GM23338 (cell line): ENCODE measurements around the gene TLR9. TPM values are rescaled to one million over a fixed set of nuclear protein-coding genes. Genes with fewer than 3 reads are reported as not detected.

Experiments
- ATAC-seq: fragments of 200-7000 bp; cut with Tn5 transposase; 3 replicates; pipeline ENCODE4 v1.9.1; 2020
- DNase-seq: peaks from one replicate; pipeline ENCODE4 v3.0.0-alpha.2; 2015; ENCODE audit warnings: low spot score
- H2AFZ ChIP-seq: fragments of 200-600 bp; sonication (generic); 2 replicates; pipeline ENCODE4 v1.8.0; 2016; ENCODE audit warnings: antibody characterized with exemption, mild to moderate bottlenecking, moderate library complexity
- H3F3A ChIP-seq: fragments of 200-600 bp; sonication (generic); replicated peaks from 2 replicates; pipeline ENCODE4 v1.8.0; 2017; ENCODE audit warnings: antibody characterized with exemption, mixed run types, low read depth
- H3K27ac ChIP-seq: fragments of 200-600 bp; sonication (generic); 2 replicates; pipeline ENCODE4 v1.6.1; 2016; ENCODE audit warnings: low read depth
- H3K27me3 ChIP-seq: fragments of 200-600 bp; sonication (generic); 2 replicates; pipeline ENCODE4 v1.8.0; 2016; ENCODE audit warnings: mild to moderate bottlenecking, mixed run types, moderate library complexity; ENCODE audit not compliant: insufficient read depth
- H3K36me3 ChIP-seq: fragments of 200-600 bp; sonication (generic); 2 replicates; pipeline ENCODE4 v1.8.0; 2016; ENCODE audit warnings: mild to moderate bottlenecking; ENCODE audit not compliant: insufficient read depth
- H3K4me1 ChIP-seq: fragments of 200-600 bp; sonication (generic); 2 replicates; pipeline ENCODE4 v1.8.0; 2016; ENCODE audit warnings: mild to moderate bottlenecking, moderate library complexity; ENCODE audit not compliant: insufficient read depth
- H3K4me2 ChIP-seq: fragments of 200-600 bp; sonication (generic); 2 replicates; pipeline ENCODE4 v1.7.1; 2017; ENCODE audit warnings: mixed run types
- H3K4me3 ChIP-seq: fragments of 200-600 bp; sonication (generic); 2 replicates; pipeline ENCODE4 v1.6.1; 2016; ENCODE audit warnings: mixed run types
- H3K79me2 ChIP-seq: fragments of 200-600 bp; sonication (generic); replicated peaks from 2 replicates; pipeline ENCODE4 v1.8.0; 2017; ENCODE audit warnings: mild to moderate bottlenecking; ENCODE audit not compliant: insufficient read depth
- H3K9me2 ChIP-seq: fragments of 200-600 bp; sonication (generic); 2 replicates; pipeline ENCODE4 v1.8.0; 2017; ENCODE audit not compliant: insufficient read depth
- H4K20me1 ChIP-seq: fragments of 200-600 bp; sonication (generic); replicated peaks from 2 replicates; pipeline ENCODE4 v1.8.0; 2017; ENCODE audit warnings: mild to moderate bottlenecking; ENCODE audit not compliant: insufficient read depth
- H3K27ac Mint-ChIP-seq: 2 replicates; pipeline ENCODE4 v1.8.0; 2020; ENCODE audit warnings: inconsistent platforms, mild to moderate bottlenecking, moderate library complexity, mixed read lengths
- H3K27me3 Mint-ChIP-seq: 3 replicates; pipeline ENCODE4 v1.8.0; 2022; ENCODE audit warnings: low read depth, mild to moderate bottlenecking, moderate library complexity, mixed read lengths, inconsistent platforms; ENCODE audit not compliant: insufficient read depth, poor library complexity
- H3K36me3 Mint-ChIP-seq: 3 replicates; pipeline ENCODE4 v1.8.0; 2021; ENCODE audit warnings: low read depth, mild to moderate bottlenecking, inconsistent platforms, moderate library complexity, mixed read lengths
- H3K4me1 Mint-ChIP-seq: 3 replicates; pipeline ENCODE4 v1.8.0; 2020; ENCODE audit warnings: mild to moderate bottlenecking, inconsistent platforms, mixed read lengths
- H3K4me3 Mint-ChIP-seq: 3 replicates; pipeline ENCODE4 v1.8.0; 2021; ENCODE audit warnings: moderate library complexity, mild to moderate bottlenecking, inconsistent platforms, mixed read lengths
- H3K9me3 Mint-ChIP-seq: 3 replicates; pipeline ENCODE4 v1.8.0; 2020; ENCODE audit warnings: moderate library complexity, mild to moderate bottlenecking, inconsistent platforms, mixed read lengths
- CREB1 ChIP-seq: fragments of 250-450 bp; sonication (Bioruptor Pico); IDR thresholded peaks from 2 replicates; pipeline ENCODE4 v1.5.0; 2020; ENCODE audit warnings: low read depth, mild to moderate bottlenecking, moderate library complexity
- EZH2 ChIP-seq: fragments of 200-600 bp; sonication (generic); IDR thresholded peaks from one replicate; pipeline ENCODE4 v1.8.0; 2017; ENCODE audit warnings: antibody characterized with exemption, mild to moderate bottlenecking, low read depth; ENCODE audit not compliant: unreplicated experiment
- EZH2phosphoT487 ChIP-seq: fragments of 200-600 bp; sonication (generic); IDR thresholded peaks from one replicate; pipeline ENCODE4 v1.8.1; 2018; ENCODE audit warnings: antibody characterized with exemption; ENCODE audit not compliant: unreplicated experiment
- JUNB ChIP-seq: IDR thresholded peaks from one replicate; pipeline ENCODE4 v1.6.1; 2016; ENCODE audit warnings: antibody characterized with exemption; ENCODE audit not compliant: unreplicated experiment
- NANOG ChIP-seq: IDR thresholded peaks from 2 replicates; pipeline ENCODE4 v1.6.1; 2016; ENCODE audit warnings: antibody characterized with exemption, borderline replicate concordance
- POLR2AphosphoS5 ChIP-seq: IDR thresholded peaks from 2 replicates; pipeline ENCODE4 v1.6.1; 2016; ENCODE audit warnings: antibody characterized with exemption, low read depth
- STAT1 ChIP-seq: IDR thresholded peaks from one replicate; pipeline ENCODE4 v1.6.1; 2016; ENCODE audit warnings: antibody characterized with exemption; ENCODE audit not compliant: unreplicated experiment
- ZNF114 ChIP-seq: fragments of 250-450 bp; sonication (Bioruptor Pico); IDR thresholded peaks from 2 replicates; pipeline ENCODE4 v1.5.0; 2020; ENCODE audit warnings: mild to moderate bottlenecking, moderate library complexity
- ZNF331 ChIP-seq: fragments of 250-450 bp; sonication (Bioruptor Pico); IDR thresholded peaks from 2 replicates; pipeline ENCODE4 v1.5.0; 2020; ENCODE audit warnings: low read depth, mild to moderate bottlenecking, moderate library complexity
- polyA plus RNA-seq: library from polyadenylated mRNA; unstranded; fragments of >200 nt; fragmentation: Nextera tagmentation; extraction: Ambion mirVana; gene quantifications from 2 replicates; pipeline ENCODE4 v1.2.1, GENCODE V29; 2016
- total RNA-seq: library from RNA; depleted of rRNA; stranded (reverse); fragments of >200 nt; shearing (Covaris generic); gene quantifications from 2 replicates; pipeline ENCODE4 v1.2.3, GENCODE V29; 2014
- TF ChIP-seq, protein P1 (sequence below), 2 experiments: fragments of 200-600 bp in 1 of 2; sonication (generic) in 1 of 2; conservative IDR thresholded peaks; 2 replicates each; pipeline versions ENCODE4 v1.5.1 to v1.6.1; 2016 to 2017; ENCODE audit warnings: antibody characterized with exemption in 2 of 2, low read depth in 2 of 2, mild to moderate bottlenecking in 2 of 2, moderate library complexity in 1 of 2
- TF ChIP-seq, protein P2 (sequence below): fragments of 250-450 bp; sonication (Bioruptor Pico); IDR thresholded peaks from 2 replicates; pipeline ENCODE4 v1.5.0; 2020; ENCODE audit warnings: mild to moderate bottlenecking, moderate library complexity
- TF ChIP-seq, protein P3 (sequence below): IDR thresholded peaks from one replicate; pipeline ENCODE4 v1.6.1; 2018; ENCODE audit warnings: antibody characterized with exemption; ENCODE audit not compliant: unreplicated experiment
- TF ChIP-seq, protein P4 (sequence below): IDR thresholded peaks from 2 replicates; pipeline ENCODE4 v1.6.1; 2016; ENCODE audit warnings: antibody characterized with exemption

The TLR9 gene
- total and polyA plus RNA-seq, 2 experiments from 2014 or later = not detected

DNA sequence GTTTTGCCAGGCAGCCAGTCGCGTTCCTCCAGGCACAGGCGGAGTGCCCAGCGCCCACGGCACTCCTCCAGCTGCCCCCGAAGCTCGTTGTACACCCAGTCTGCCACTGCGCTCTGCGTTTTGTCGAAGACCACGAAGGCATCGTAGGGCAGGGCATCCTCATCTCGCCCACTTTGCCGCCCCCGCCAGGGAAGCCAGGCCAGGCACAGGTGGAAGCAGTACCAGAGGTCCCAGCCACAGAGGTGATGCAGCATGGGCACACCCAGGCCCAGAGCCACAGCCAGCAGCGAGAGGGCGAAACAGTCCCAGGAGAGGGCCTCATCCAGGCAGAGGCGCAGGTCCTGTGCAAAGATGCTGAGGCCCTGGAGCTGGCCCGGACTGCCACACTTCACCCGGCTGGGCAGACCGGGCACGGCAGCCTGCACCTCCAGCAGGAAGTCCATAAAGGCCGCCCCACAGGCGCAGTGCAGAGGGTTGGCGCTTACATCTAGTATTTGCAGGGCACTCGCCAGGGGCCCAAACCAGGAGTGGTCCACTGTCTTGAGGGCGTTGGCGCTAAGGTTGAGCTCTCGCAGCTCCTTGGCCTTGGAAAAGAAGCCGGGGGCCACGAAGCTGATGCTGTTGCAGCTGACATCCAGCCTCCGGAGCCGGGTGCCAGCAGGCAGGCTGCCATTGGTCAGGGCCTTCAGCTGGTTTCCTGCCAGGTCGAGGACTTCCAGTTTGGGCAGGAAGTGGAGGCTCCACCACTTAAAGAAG lies 3.7 kb downstream of the TLR9 start:
- no peaks in the 10 kb centered on the region for H3K9me3 Mint-ChIP-seq
- no peak for ATAC-seq
- H3K4me1 Mint-ChIP-seq = peaks cover 14% of the 10 kb centered on the region
- Histone ChIP-seq H3K4me3 (no peak overlapping the region), H2AFZ (no peak overlapping the region), H4K20me1 (no peaks in the 10 kb centered on the region), H3K27ac (no peak overlapping the region), H3K79me2 (no peaks in the 10 kb centered on the region), H3K4me1 (peaks cover 3% of the 10 kb centered on the region), H3K27me3 (no peaks in the 10 kb centered on the region), H3K4me2 (no peak overlapping the region), H3K36me3 (no peaks in the 10 kb centered on the region), H3F3A (no peaks in the 10 kb centered on the region), H3K9me2 (no peaks in the 10 kb centered on the region)
- DNase-seq = no peak
- no peak overlapping the region for H3K27ac Mint-ChIP-seq
- TF ChIP-seq JUNB (no peak), ZNF114 (CRISPR knock-in tag) (no peak), CREB1 (CRISPR knock-in tag) (no peak), STAT1 (no peak), ZNF331 (CRISPR knock-in tag) (no peak), POLR2AphosphoS5 (no peak), EZH2 (no peak), EZH2phosphoT487 (no peak), NANOG (no peak)
- TF ChIP-seq, protein P1, sequence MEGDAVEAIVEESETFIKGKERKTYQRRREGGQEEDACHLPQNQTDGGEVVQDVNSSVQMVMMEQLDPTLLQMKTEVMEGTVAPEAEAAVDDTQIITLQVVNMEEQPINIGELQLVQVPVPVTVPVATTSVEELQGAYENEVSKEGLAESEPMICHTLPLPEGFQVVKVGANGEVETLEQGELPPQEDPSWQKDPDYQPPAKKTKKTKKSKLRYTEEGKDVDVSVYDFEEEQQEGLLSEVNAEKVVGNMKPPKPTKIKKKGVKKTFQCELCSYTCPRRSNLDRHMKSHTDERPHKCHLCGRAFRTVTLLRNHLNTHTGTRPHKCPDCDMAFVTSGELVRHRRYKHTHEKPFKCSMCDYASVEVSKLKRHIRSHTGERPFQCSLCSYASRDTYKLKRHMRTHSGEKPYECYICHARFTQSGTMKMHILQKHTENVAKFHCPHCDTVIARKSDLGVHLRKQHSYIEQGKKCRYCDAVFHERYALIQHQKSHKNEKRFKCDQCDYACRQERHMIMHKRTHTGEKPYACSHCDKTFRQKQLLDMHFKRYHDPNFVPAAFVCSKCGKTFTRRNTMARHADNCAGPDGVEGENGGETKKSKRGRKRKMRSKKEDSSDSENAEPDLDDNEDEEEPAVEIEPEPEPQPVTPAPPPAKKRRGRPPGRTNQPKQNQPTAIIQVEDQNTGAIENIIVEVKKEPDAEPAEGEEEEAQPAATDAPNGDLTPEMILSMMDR (conservative IDR thresholded peaks at IDR 0.05; ENCODE audit: low read depth in 2 of 2) = no peak
- TF ChIP-seq, protein P2, sequence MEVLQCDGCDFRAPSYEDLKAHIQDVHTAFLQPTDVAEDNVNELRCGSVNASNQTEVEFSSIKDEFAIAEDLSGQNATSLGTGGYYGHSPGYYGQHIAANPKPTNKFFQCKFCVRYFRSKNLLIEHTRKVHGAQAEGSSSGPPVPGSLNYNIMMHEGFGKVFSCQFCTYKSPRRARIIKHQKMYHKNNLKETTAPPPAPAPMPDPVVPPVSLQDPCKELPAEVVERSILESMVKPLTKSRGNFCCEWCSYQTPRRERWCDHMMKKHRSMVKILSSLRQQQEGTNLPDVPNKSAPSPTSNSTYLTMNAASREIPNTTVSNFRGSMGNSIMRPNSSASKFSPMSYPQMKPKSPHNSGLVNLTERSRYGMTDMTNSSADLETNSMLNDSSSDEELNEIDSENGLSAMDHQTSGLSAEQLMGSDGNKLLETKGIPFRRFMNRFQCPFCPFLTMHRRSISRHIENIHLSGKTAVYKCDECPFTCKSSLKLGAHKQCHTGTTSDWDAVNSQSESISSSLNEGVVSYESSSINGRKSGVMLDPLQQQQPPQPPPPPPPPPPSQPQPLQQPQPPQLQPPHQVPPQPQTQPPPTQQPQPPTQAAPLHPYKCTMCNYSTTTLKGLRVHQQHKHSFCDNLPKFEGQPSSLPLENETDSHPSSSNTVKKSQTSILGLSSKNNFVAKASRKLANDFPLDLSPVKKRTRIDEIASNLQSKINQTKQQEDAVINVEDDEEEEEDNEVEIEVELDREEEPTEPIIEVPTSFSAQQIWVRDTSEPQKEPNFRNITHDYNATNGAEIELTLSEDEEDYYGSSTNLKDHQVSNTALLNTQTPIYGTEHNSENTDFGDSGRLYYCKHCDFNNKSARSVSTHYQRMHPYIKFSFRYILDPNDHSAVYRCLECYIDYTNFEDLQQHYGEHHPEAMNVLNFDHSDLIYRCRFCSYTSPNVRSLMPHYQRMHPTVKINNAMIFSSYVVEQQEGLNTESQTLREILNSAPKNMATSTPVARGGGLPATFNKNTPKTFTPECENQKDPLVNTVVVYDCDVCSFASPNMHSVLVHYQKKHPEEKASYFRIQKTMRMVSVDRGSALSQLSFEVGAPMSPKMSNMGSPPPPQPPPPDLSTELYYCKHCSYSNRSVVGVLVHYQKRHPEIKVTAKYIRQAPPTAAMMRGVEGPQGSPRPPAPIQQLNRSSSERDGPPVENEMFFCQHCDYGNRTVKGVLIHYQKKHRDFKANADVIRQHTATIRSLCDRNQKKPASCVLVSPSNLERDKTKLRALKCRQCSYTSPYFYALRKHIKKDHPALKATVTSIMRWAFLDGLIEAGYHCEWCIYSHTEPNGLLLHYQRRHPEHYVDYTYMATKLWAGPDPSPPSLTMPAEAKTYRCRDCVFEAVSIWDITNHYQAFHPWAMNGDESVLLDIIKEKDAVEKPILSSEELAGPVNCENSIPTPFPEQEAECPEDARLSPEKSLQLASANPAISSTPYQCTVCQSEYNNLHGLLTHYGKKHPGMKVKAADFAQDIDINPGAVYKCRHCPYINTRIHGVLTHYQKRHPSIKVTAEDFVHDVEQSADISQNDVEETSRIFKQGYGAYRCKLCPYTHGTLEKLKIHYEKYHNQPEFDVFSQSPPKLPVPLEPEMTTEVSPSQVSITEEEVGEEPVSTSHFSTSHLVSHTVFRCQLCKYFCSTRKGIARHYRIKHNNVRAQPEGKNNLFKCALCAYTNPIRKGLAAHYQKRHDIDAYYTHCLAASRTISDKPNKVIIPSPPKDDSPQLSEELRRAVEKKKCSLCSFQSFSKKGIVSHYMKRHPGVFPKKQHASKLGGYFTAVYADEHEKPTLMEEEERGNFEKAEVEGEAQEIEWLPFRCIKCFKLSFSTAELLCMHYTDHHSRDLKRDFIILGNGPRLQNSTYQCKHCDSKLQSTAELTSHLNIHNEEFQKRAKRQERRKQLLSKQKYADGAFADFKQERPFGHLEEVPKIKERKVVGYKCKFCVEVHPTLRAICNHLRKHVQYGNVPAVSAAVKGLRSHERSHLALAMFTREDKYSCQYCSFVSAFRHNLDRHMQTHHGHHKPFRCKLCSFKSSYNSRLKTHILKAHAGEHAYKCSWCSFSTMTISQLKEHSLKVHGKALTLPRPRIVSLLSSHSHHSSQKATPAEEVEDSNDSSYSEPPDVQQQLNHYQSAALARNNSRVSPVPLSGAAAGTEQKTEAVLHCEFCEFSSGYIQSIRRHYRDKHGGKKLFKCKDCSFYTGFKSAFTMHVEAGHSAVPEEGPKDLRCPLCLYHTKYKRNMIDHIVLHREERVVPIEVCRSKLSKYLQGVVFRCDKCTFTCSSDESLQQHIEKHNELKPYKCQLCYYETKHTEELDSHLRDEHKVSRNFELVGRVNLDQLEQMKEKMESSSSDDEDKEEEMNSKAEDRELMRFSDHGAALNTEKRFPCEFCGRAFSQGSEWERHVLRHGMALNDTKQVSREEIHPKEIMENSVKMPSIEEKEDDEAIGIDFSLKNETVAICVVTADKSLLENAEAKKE (CRISPR knock-in tag) = no peak
- TF ChIP-seq, protein P3, sequence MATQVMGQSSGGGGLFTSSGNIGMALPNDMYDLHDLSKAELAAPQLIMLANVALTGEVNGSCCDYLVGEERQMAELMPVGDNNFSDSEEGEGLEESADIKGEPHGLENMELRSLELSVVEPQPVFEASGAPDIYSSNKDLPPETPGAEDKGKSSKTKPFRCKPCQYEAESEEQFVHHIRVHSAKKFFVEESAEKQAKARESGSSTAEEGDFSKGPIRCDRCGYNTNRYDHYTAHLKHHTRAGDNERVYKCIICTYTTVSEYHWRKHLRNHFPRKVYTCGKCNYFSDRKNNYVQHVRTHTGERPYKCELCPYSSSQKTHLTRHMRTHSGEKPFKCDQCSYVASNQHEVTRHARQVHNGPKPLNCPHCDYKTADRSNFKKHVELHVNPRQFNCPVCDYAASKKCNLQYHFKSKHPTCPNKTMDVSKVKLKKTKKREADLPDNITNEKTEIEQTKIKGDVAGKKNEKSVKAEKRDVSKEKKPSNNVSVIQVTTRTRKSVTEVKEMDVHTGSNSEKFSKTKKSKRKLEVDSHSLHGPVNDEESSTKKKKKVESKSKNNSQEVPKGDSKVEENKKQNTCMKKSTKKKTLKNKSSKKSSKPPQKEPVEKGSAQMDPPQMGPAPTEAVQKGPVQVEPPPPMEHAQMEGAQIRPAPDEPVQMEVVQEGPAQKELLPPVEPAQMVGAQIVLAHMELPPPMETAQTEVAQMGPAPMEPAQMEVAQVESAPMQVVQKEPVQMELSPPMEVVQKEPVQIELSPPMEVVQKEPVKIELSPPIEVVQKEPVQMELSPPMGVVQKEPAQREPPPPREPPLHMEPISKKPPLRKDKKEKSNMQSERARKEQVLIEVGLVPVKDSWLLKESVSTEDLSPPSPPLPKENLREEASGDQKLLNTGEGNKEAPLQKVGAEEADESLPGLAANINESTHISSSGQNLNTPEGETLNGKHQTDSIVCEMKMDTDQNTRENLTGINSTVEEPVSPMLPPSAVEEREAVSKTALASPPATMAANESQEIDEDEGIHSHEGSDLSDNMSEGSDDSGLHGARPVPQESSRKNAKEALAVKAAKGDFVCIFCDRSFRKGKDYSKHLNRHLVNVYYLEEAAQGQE = no peak
- TF ChIP-seq, protein P4, sequence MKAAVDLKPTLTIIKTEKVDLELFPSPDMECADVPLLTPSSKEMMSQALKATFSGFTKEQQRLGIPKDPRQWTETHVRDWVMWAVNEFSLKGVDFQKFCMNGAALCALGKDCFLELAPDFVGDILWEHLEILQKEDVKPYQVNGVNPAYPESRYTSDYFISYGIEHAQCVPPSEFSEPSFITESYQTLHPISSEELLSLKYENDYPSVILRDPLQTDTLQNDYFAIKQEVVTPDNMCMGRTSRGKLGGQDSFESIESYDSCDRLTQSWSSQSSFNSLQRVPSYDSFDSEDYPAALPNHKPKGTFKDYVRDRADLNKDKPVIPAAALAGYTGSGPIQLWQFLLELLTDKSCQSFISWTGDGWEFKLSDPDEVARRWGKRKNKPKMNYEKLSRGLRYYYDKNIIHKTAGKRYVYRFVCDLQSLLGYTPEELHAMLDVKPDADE = no peak
- H3K36me3 Mint-ChIP-seq = no peaks in the 10 kb centered on the region; the same call in 2 of the 3 replicates
- peaks cover 15% of the 10 kb centered on the region for H3K27me3 Mint-ChIP-seq
- no peak overlapping the region for H3K4me3 Mint-ChIP-seq
